GM21717 (cell line): ENCODE results near the gene TMEM213.

ENCODE experiments used
- ATAC-seq: cut with Tn5 transposase; IDR thresholded peaks from one replicate; pipeline ENCODE4 v1.9.1; 2021; ENCODE audit warnings: mild to moderate bottlenecking, moderate library complexity; ENCODE audit not compliant: unreplicated experiment

The TMEM213 gene, protein sequence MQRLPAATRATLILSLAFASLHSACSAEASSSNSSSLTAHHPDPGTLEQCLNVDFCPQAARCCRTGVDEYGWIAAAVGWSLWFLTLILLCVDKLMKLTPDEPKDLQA

DNA sequence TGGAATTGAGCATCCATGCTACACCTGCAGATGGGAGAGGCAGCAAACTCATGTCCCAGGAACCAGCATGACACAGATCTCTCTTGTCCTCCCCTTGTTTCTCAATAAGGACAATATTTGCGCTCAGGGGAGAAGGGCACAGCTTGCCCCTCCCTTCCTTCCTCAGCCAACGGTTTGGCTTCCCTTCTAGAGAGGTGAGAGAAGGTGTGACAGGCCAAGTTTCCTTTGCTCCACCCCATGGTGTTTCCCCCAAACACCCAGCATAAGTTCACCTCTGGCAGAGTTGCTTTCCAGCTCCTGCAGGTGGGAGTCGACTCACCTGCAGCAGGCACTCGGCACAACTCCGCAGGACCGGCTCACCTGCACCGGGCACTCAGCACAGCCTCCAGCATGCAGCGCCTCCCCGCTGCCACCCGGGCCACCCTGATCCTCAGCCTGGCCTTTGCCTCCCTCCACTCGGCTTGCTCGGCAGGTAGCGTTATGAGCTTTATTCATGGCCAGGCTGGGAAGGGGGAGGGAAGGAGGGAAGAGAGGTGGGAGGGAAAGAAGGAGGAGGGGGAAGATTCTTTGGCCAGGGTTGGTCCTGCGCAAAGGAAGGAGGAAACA, at the start of gene TMEM213, which contains the start of gene ATP6V0A4:
Gene TMEM213 (plus strand): TSS at position 280 of the 606 bp plus-strand sequence. CDS start 111 bp downstream, at position 391.
Gene ATP6V0A4 (minus strand): TSS at position 482 of the 606 bp plus-strand sequence. CDS start 26,949 bp downstream, outside the sequence.
- no peak for ATAC-seq

DNA sequence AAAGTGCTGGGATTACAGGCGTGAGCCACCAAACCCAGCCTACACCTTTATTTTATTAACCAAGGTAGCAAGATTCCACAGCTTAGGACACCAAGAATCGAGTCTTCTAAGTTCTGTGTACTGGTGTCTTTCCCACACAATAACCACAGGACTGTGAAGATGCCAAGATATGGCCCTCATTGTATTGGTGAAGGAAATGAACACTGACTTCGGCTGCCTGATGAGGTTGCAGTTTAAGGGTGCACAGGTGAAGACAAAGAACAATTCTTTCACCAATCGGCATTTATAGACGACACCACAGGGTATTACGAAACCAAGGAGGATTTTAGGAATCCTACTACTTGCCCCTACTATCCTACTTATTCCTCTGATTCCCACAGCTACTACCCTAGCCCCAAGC, 49.1 kb upstream of the TMEM213 start:
- ATAC-seq = no peak

DNA sequence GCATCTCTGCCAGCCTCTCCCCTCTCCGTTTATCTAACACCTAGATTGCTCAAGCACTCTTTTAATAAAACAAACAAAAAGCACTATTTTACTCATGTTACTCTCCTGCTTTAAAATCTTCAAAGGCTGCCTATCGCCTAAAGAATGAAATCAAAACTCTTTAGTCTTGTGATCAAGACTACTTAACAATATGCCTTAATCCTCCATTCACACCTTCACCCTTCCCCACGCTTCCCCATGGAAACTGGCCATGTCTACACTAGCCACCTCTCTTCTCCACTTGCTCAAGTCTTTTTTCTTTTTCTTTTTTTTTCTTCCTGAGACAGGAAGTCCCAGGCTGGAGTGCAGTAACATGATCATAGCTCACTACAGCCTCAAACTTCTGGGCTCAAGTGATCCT, 47.8 kb upstream of the TMEM213 start:
- ATAC-seq = no peak

DNA sequence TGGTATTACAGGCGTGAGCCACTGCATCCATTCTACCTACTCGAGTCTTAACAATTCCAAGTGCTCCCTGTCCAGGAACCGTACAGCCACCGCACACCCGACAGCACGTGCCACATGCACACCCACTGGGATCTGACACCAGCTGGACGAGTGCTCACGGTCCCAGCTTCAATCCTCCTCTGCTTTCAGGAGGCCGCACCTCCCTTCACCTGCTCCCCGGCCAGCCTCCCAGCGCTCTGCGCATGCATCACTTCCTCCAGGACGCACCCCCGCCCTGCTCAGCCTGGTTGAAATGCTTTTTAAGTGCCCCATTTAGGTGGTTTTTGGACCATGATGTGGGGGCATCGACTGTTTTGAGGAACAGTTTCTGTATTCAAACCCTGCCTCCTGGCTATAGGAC, 47.3 kb upstream of the TMEM213 start:
- ATAC-seq = no peak

DNA sequence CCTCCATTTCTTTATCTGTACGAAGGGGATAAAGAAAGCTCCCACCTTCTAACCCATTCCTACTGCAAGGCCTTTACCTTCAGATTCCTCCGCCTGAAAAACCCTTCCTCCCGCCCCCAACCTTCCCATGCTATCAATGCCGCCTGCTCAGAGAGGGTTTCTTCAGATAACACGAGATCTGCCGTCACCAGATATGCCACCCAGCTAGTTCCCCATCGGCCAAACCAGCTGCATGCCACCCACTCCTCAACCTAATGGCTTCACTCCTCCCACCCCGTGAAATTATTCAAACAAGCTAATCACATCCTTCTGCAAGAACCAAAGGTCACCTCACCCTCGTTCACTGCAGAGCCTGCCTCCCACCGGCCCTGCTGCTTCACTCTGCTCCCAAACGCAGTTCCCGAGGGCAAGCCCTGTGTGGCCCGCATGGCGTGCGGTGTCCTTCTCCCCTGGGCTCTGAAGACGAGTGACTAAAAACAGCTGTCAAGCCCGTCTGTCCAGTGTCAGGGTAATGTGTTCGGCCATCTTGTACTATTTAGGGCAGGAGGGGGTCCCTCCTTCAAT, 46.8 kb upstream of the TMEM213 start:
- ATAC-seq = no peak

DNA sequence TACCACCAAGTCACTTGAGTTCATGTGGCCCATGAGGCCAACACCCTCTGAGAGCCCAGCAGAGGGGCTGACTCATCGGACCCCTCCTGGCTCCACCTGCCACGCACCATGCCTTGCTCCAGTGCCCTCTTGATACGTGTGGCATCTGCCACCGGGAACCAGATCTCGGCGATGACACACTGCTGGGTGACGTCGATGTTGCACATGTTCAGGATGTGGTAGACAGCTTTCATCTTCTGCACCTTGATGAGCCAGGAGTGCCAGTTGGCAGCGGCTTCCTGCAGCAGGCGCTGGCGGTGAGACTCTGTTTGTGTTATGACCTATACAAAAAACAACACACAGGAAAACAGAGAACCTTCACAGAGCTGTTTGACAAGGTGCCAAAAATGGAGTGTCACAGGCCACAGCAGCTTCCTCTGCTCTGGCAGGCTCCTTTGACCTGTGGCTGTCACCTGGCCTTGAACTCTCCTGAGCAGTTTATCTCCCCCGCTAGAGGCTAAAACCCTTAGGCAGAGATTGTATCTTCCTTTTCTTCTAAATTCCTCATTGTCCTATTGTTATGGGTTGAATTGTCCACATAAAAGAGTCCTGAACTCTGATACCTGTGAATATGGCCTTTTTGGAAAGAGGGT, 45.2 kb upstream of the TMEM213 start:
- peak; percentile 65 for ATAC-seq

DNA sequence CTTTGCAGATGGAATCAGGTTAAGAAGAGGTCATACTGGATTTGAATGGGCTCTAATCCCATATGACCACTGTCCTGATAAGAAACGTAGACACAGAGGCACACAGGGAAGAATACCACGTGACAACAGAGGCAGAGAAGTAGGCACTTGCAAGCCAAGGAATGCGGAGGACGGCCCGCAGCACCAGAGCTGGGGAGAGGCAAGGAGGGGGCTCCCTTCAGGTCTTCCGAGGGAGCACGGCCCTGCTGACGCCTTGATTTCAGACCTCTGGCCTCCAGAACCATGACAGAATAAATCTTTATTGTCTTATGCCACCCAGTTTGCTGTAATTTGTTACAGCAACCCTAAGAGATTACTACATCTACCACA, 44.7 kb upstream of the TMEM213 start:
- no peak for ATAC-seq

DNA sequence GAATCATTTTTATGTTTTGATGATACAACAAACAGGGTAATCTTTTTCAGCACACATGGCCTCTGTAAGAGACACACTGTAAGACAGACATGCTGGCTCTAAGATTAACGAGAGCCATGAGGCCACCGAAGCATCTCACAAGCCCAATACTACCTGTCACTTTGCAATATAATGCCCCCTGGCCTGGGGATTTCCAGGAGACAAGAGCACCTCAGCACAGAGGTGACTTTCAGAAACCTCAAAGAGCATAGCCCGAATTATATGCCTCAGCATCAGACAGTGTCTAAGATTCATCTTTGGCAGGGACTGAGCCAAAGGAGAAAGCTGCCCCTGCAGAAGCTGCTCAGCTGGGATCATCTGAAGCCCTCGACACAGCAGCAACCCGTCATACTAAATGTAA, 44.2 kb upstream of the TMEM213 start:
- ATAC-seq = no peak

DNA sequence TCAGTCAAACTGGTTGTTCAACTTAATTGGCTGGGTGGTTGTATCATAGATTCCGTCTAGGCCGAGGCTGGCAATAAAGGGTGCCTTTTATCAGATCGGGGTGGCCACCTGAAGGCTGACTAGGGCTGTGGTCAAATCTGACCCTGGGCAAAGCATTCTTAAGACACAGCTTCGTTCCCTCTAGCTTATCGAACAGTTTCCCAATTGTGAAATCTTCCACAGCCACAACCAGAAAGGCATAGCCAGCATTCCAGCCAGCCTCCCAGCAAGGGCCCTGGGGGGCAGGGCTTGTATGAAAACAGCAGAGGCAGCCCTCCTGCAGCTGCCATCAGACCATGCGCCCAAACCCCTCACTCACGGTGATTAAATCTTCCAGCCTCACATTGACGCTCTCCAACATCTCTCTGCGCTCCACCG, 42.5 kb upstream of the TMEM213 start:
- ATAC-seq = no peak

DNA sequence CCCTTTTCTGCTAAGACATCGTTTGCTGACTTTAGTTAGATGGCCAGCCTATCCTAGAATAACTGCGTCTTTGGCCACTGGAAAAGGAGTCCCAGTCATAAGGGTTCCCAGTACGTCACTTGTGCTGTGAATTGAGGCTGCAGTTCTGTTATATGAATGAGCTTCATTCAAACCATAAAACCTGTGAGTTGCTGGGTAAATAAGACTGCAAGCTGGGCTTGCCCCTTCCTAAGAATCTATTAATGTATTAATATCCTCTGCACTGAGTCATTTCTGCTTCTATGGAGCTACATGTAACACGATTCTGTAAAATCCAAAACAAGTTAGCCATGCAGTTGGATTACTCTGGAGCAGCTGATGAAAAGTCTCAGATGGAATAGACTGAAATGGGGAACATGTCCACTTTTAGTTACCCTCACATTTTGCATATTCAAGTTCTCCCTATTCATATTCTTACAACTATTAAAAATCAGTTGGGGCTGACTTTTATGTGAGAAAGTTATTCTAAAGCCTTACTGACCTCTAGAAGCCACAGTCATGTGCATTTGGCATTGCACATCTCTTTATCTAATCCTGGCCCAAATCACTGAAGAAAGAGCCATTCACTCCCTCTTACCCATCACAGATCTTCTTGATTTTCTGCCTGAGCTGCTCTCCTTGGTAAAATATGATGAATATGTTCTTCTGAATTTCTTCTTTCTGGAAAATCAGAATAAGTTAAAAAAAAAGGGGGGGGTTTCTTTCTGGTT, 41.8 kb upstream of the TMEM213 start:
- no peak for ATAC-seq

DNA sequence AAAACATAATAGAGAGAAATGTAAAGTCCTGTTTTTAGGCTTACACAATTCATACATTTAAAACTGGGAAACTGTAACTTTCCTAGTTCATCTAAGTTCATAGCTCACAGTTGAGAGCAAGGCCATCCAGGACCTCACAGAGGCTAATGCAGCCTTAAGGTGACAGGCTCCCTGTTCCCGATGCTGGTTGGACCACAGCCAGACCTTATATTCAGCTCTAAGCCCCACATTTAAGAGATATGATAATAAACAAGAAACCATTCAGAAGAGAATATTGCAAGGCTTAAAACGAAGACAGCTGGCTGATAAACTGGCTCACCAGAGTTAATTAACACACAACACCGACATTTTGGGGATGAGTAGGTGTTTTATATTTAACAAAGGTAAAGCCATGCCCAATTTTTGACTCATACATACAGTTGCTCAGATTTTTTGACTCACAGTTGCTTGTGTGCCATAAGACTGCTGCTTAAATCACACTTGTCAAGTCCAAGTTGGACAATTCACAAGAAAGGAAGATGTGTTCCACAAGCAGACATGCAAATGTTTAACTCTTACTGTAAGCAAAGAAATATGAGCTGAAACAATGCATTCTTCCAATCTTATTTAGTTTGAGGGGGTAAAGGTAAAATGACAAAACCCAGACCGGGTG, 41.1 kb upstream of the TMEM213 start:
- ATAC-seq = no peak

DNA sequence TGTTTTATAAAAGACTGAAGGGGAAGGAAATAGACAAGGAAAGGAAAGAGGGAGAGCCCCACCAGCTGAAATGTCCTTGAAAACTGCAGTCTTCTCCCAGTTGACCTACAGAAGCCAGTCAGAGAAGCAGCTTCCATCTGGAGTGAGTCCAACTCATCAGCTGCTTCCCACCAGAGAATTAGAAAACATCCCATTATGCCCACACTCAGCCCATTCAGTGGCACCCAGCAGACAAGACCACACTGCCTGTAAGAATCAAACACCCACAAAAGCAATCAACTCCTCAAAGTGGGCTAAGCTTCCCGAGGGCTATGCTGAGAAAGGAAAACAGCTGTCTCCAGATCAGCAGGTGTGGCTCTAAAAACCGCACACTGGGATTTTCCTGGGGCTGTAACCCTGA, 29.6 kb upstream of the TMEM213 start:
- ATAC-seq = no peak

DNA sequence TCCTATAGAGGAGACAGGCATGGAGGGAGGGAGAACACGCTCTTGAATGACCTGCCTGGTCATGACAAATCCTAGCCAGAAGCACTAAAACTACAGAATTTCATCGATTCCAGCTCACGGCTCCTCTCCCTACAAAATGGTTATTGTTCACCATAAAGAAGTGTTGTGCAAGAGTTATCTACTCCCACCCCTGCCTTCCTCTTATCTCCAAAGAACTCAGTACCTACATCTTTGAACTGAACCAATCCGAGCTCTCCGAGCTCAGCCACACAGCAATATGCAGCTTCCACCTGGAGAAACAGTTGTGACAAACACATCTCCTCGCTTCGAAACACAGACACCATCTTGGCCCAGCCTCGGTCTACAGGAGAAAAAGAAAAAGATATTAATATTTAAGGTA, 26.9 kb upstream of the TMEM213 start:
- no peak for ATAC-seq

DNA sequence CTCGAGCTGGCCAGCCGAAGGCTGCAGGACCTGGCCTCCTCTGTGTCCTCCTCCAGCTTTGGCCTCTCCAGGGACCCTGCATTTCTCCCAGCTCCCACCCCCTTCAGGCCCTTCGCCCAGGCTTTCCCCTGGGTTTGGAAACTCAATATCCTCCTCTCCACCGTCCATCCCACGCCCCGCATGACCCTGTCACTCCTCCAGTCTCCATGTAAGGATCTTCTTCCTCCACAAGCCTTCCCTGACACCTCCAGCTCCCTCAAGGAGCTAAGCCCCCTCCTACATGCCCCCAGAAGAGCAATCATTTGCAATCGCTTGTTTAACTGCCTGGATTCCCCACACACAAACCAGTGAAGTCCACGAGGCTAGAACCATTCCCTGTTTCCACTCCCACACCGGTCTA, 24.6 kb upstream of the TMEM213 start:
- ATAC-seq = no peak

DNA sequence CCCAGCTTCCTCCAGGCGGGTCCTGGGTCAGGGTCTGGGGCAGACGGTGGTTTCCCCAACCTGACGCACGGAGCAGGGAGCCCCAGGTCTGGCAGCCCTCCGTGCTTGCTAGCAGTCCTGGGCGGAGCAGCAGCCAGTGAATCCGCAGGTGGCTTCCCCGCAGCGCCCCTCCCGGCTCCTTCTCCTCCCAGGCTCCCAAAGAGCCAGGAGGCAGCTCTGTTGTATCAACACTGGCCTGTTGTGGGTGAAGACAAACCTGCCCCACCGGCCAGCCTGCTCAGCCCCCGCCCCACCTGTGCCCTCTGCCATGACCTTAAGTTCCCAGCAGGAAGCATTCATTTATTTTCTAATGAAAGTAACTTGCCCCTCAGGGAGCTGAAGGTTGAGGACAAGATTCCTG, 24.0 kb upstream of the TMEM213 start:
- ATAC-seq = no peak

DNA sequence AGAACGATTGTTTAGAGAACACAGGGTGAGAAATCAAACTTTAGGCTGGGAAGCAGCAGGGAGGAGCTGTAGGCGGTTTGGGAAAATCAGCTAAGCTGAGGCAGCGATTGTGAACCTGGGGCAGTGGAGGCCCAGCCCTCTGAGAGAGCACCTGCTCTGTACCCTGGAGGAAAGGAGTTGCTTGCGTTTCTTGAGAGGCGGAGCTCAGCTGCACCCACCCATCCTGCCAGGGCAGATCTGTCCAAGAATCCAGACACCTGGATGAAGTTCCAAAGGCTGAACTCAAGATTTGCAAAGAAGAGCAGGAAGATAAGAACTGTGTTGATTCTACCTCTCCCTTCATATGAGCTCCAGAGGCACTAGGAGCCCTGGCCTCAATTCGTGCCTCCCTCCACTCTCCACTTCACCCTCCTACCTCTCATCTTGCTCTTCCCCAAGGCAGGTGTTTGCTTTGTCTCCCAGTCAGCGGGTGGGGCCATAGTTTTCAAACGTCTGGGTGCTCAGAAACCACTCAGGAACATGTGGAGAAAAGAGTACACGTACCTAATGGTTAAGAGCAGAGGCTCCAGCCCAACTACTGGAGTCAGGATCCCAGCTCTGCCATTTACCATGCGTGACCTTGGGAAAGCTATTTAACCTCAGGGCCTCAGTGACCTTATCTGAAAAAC, 21.5 kb upstream of the TMEM213 start:
- ATAC-seq = no peak

DNA sequence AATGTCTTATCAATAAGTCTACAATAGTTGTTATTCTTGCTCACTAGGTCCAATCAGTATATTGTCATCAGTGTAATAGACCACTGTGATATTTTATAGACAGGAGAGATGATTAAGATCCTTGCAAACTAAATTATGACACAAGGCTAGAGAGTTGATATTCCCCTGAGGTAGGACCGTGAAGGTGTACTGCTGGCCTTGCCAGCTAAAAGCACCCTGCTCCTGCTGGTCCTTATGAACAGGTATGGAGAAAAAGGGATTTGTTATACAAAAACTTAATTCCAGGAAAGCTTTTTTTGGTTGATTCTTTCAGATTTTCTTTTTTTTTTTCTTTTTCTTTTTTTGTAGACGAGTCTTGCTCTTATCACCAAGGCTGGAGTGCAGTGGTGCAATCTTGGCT, 16.8 kb upstream of the TMEM213 start:
- ATAC-seq = no peak

DNA sequence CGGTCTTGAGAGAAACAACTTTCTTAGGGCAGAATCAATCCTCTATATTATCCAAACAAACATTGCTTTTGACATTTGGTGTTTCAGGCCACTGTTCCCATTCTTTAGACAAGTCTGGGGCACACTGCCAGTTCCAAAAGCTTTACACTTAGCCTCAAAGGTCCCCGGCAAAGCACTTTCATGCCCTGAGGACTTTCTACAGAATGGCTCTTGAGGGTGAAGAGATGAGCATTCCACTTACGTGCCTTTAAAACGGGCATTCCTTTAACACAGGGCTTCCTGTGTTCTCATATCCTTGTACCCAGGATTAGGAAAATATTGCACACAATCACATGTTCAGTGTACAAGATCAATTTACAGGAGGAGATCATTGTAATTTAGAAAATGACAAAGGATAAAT, 13.1 kb upstream of the TMEM213 start:
- no peak for ATAC-seq

DNA sequence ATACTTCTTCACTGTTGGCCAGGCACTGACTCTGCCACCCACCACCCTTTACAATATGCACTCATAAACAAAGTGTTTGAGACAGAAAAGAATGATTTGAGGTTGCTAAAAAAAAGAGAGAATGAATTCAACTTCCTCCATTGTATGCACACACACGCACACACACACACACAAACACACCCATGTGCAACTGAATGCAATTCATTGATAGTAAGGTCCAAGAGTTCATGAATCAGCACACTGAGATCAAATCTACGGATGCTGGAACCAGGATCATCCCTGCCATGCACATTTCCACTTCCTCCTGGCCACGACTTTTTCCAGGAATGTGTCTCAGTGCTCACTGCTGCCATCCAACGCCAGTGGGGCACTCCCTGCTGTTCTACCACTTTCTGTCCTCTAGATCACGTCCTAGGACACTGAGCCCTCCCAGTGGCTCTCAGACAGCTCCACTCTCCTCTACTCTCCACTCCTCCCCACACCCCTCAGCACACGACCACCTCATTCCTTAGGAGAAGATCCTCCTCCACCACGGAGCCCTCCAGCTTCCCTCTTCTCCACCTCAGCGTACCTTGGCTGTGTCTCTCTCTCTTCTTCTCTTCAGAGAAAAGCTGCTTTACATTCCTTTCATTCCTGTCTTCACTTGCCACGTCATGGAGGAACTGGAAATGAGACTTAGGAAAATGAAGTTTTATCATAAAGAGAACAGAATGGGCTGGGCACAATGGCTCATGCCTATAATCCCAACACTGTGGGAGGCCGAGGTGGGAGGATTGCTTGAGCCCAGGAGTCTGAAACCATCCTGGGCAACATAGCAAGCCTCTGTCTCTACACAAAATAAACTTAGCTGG, 12.0 kb upstream of the TMEM213 start:
- ATAC-seq = no peak
